Stimulated activated naive CD4-positive, alpha-beta T cell treated with Interleukin-2 at 50 U/mL for 16 hours (primary cell): ENCODE measurements around the gene SLC49A3.
"Not testable (repeated sequence)": the region's sequence is repeated elsewhere in the genome, so short reads cannot be mapped to it uniquely, and the experiment has no call there.

Experiments used
- DNase-seq: peaks from one replicate; lab custom pipeline; 2025; lab: John Stamatoyannopoulos, UW

Gene SLC49A3

GRCh38 chr4:703336-704197 lies 14.6 kb upstream of the SLC49A3 start:
- no peak for DNase-seq

- no peak for DNase-seq
These were observed 13.7 kb upstream of the SLC49A3 start for GRCh38 chr4:702618-703048.

GRCh38 chr4:700587-701264 lies 11.8 kb upstream of the SLC49A3 start:
- DNase-seq = no peak

GRCh38 chr4:699816-700580 lies 11.0 kb upstream of the SLC49A3 start:
- no peak for DNase-seq

- not testable (repeated sequence) for DNase-seq
These were observed 5.5 kb upstream of the SLC49A3 start for GRCh38 chr4:694341-694940.

- no peak for DNase-seq
These were observed 4.0 kb upstream of the SLC49A3 start for GRCh38 chr4:692771-693554.

- no peak for DNase-seq
These were observed 772 bp upstream of the SLC49A3 start for GRCh38 chr4:689723-690122.

GRCh38 chr4:687971-688853 lies 739 bp downstream of the SLC49A3 start:
- no peak for DNase-seq

GRCh38 chr4:687048-687970 lies 1.6 kb downstream of the SLC49A3 start:
- no peak for DNase-seq

- no peak for DNase-seq
These were observed 2.4 kb downstream of the SLC49A3 start for GRCh38 chr4:686413-687040.

- no peak for DNase-seq
These were observed 3.1 kb downstream of the SLC49A3 start for GRCh38 chr4:685679-686412.

- no peak for DNase-seq
These were observed 4.2 kb downstream of the SLC49A3 start for GRCh38 chr4:684623-685327.

GRCh38 chr4:683982-684622 lies 4.8 kb downstream of the SLC49A3 start:
- no peak for DNase-seq

- DNase-seq = no peak
These were observed 5.6 kb downstream of the SLC49A3 start for GRCh38 chr4:683247-683897.

- no peak for DNase-seq
These were observed 6.3 kb downstream of the SLC49A3 start for GRCh38 chr4:682490-683172.
